Testis (tissue), 3 donors: Measurements from ENCODE around the gene CWC15. TPM values are rescaled to one million over a fixed set of nuclear protein-coding genes. Genes with fewer than 3 reads are reported as not detected.

Experiments
- DNase-seq: peaks from one replicate; pipeline ENCODE4 v3.0.0-alpha.2; 2019
- H3K27ac ChIP-seq, 2 donors: fragments of 200-600 bp; sonication (generic); one replicate each; pipeline ENCODE4 v1.5.1; 2019
- H3K27me3 ChIP-seq: fragments of 200-600 bp; sonication (generic); one replicate; pipeline ENCODE4 v1.5.1; 2019
- H3K36me3 ChIP-seq: fragments of 200-600 bp; sonication (generic); one replicate; pipeline ENCODE4 v1.5.1; 2017; ENCODE audit warnings: low read depth; ENCODE audit errors: missing control alignments
- H3K4me1 ChIP-seq: fragments of 200-600 bp; sonication (generic); one replicate; pipeline ENCODE4 v1.5.1; 2019
- H3K4me3 ChIP-seq, 2 donors: fragments of 200-600 bp; sonication (generic); one replicate each; pipeline ENCODE4 v1.5.1; 2017 to 2019
- H3K9me3 ChIP-seq: fragments of 200-600 bp; sonication (generic); one replicate; pipeline ENCODE4 v1.5.1; 2017
- CTCF ChIP-seq, 3 experiments: fragments of 450-650 bp in 2 of 3; fragments of 200-600 bp in 1 of 3; sonication (generic) in 1 of 3; IDR thresholded peaks; one replicate each; pipeline ENCODE4 v1.5.1; 2016 to 2019; ENCODE audit warnings: antibody characterized with exemption in 3 of 3, mild to moderate bottlenecking in 2 of 3, moderate library complexity in 1 of 3
- POLR2A ChIP-seq: fragments of 450-650 bp; IDR thresholded peaks from one replicate; pipeline ENCODE4 v1.6.1; 2017; ENCODE audit warnings: antibody characterized with exemption, mild to moderate bottlenecking, moderate library complexity
- WGBS, 2 donors: methylation state at CpG; one replicate each; pipeline ENCODE4 v1.1.5; 2018; 5-methylcytosine and 5-hydroxymethylcytosine counted together
- intact Hi-C: fragments of 100-400 bp; cut with DNase I; formaldehyde crosslinking; loops from one replicate; pipeline ENCODE4 v1.15.1; 2023; ENCODE audit warnings: low total_unique reads
- polyA plus RNA-seq: library from polyadenylated mRNA; stranded (reverse); fragments of 350-450 nt; fragmentation: Illumina TruSeq; extraction: RNeasy Lipid Tissue Mini Kit (QIAGEN cat#74804); gene quantifications from one replicate; pipeline ENCODE4 v1.2.3, GENCODE V29; 2014; ENCODE audit warnings: low read depth, low replicate concordance; ENCODE audit not compliant: insufficient read depth
- total RNA-seq, 2 donors: library from RNA; depleted of rRNA; stranded (reverse); fragments of >200 nt; gene quantifications; one replicate each; pipeline ENCODE4 v1.2.3, GENCODE V29; 2016

The CWC15 gene
- total and polyA plus RNA-seq, 3 donors from 2014 or later, result 59.2 to 101 (median 81.8) TPM

- 92 to 94% methylated on average over 9 of the region's 9 CpGs for WGBS, 2 donors
- TF ChIP-seq CTCF (IDR thresholded peaks at IDR 0.05) (no peak), POLR2A (no peak)
- Histone ChIP-seq H3K36me3 (no peaks in the 10 kb centered on the region), H3K4me1 (no peaks in the 10 kb centered on the region), H3K4me3 (no peak overlapping the region), H3K27me3 (no peaks in the 10 kb centered on the region), H3K27ac (no peak overlapping the region), H3K9me3 (no peaks in the 10 kb centered on the region)
- no peak for DNase-seq
- intact Hi-C loops, result no loop called here
Measured at GRCh38 chr11:94912806-94913205, 60.5 kb downstream of the CWC15 start.

Other genes with a start within 250 kb of the CWC15 start
- 10 to 100 TPM; 17.1 to 18.7 TPM for gene AMOTL1, start 205.2 kb downstream of the CWC15 start, total RNA-seq
- 25.4 TPM for gene AMOTL1, start 205.2 kb downstream of the CWC15 start, polyA plus RNA-seq
- gene KDM4D, start 153 bp upstream of the CWC15 start, total RNA-seq, result 10 to 100 TPM; 43.9 to 44.2 TPM
- gene KDM4D, start 153 bp upstream of the CWC15 start, polyA plus RNA-seq, result 96.1 TPM
- gene KDM4E, start 51.7 kb upstream of the CWC15 start, total RNA-seq, result under 1 TPM; 0.16 to 0.19 TPM
- gene KDM4E, start 51.7 kb upstream of the CWC15 start, polyA plus RNA-seq, result 0.17 TPM
- under 1 TPM in 1 of 2 donors, not detected in 1; 0.55 TPM for gene KDM4F, start 75.9 kb upstream of the CWC15 start, total RNA-seq
- not detected for gene KDM4F, start 75.9 kb upstream of the CWC15 start, polyA plus RNA-seq
- 10 to 100 TPM; 32.5 to 37.2 TPM for gene SRSF8, start 93.4 kb upstream of the CWC15 start, total RNA-seq
- gene SRSF8, start 93.4 kb upstream of the CWC15 start, polyA plus RNA-seq, result 30.0 TPM
- gene ENDOD1, start 116.3 kb upstream of the CWC15 start, total RNA-seq, result 10 to 100 TPM; 55.6 to 71.8 TPM
- gene ENDOD1, start 116.3 kb upstream of the CWC15 start, polyA plus RNA-seq, result 28.9 TPM